Right renal pelvis (tissue), 4 donors: Measurements from ENCODE around the gene HJURP. TPM values are rescaled to one million over a fixed set of nuclear protein-coding genes. Genes with fewer than 3 reads are reported as not detected.
A peak's percentile ranks its signal among the peaks of the same experiment; 100 is the strongest.

Experiments used
- DNase-seq, 4 donors: peaks; one replicate each; pipeline ENCODE4 v3.0.0-alpha.2; 2013; ENCODE audit warnings: low read depth in 4 of 4, low spot score in 3 of 4, missing footprints in 1 of 4
- polyA plus RNA-seq, 4 donors: library from polyadenylated mRNA; unstranded; fragments of 120-200 nt; gene quantifications; one replicate each; pipeline ENCODE4 v1.2.1, GENCODE V29; 2013; ENCODE audit not compliant: insufficient read length in 4 of 4

HJURP gene
- polyA plus RNA-seq, 4 donors, result 20.0 to 24.4 (median 23.2) TPM

DNA sequence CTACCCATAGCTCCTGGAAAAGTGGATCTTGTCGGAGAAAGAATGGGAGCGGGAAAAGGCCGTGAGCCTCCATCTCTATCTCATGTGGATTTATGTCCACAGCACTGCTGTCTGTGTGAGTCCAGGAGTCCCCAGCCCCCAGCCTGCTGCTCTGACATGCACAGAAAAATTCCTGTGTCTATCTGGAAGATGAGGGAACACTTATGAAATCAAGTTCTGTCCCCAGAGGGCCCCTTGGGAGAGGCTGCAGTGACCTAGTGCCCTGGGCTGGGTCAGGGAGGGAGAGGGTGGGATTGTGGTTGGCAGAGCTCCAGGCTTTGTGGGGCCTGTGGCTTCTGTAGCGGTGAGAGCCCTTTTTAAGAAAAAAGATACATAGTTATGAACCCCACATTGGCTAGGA, 37.6 kb downstream of the HJURP start:
- DNase-seq, result no peak

DNA sequence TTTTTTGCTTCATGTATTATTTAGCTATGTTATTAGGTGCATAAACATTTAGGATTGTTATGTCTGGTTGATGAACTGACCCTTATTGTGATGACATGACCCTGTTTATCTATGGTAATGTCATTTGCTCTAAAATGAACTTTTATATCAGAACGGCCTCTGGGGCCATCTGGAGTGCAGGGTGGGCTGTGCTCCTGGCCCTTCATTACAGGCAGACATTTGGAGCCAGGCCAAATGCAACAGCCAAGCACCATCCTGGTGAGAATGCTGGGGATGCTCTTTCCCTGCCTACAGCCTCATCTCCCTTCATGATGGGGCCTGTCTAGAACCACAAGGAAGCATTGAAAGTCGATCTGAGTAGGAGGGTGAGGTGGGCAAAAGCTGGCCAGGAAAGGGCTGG, 38.0 kb downstream of the HJURP start:
- DNase-seq, result no peak

DNA sequence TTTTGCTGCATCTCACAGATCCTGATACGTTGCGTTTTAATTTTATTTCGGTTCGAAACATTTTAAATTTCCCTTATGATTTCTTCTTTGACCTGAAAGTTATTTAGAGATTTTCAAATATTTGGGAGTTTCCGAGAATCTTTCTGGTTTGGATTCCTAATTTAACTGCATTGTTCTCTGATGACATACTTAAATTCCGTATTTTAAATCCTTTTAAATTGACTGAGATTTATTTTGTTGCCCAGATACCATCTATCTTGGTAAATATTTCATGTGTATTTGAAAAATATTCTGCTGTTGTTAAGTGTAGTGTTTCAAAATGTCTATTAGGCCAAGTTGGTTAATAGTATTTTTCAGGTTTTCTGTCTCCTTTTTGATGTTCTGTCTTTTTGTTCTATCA, 38.5 kb downstream of the HJURP start:
- DNase-seq, result no peak

DNA sequence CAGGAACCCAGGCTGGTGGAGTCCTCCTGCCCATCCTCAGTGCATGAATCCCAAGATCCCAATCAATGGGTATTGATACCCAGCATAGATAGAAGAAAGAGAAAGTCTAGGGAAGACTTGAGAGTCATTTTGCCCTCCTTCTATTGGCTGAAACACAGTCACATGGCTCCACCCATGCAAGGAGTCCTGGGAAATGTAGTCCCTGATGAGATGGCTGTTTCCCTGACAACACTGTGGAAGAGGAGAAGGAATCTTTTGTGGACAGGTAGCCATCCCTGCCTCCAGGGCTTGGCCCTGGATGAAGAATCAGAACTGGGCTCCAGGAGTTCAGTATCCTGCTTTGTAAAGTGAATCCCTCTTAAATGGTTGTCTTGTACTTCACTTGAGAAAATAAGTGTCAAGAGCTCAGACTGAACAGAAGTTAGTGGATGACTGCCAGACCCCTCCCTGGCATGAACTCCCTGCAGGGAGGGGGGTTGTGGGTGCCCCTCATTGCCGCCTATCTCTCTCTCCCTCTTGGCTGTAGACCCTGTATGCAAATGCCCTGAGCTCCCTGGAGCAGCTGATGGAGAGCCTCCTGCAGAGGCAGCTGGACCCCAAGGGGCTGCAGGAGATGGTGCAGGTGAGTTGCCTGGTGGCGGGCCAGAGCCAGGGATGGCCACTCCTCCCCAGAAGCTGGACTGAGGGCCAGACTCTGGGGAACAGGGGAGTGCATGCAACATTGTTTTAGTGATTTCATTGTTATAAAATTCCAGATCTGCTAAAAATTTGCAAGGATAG, 40.1 kb downstream of the HJURP start:
- DNase-seq, result peak in 1 of 4 donors; percentile 10

DNA sequence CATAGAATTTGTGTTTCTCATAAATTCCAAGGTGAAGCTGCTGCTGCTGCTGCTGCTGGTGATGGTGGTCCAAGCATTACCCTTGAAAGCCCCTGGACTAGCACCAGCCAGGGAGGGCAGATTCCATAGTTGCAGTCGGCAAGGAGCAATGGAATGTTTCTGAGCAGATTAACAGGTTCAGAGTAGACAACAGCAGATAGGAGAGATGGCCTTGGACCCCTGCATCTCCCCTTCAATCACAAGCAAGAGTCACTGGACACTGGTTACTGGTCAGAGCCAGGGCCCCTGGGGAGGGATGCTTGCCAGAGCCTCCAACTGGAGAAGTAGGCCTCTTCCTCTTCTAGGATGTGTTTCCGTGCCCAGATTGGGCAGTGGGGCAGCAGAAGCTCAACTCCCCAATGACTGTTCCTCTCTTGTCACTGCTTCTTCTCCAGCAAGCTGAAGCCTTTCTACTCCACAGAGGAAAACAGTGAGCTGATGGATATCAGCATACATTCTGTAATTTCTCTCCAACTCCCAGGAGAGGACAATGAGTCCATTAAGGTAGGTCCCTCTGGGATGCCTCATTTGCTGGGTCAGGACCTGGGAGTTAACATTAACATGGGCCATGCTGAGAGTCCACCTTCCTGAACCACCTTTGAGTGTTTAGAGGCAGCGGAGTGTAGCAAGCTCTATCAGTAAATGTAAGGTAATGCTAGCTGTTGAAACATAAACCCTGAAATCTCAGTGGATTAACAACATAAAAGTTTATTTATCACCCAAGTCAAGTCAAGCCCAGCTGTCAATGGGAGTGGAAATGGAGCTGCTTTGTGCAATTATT, 40.9 kb downstream of the HJURP start:
- peak in 2 of 4 donors; percentile 29 to 44 for DNase-seq

DNA sequence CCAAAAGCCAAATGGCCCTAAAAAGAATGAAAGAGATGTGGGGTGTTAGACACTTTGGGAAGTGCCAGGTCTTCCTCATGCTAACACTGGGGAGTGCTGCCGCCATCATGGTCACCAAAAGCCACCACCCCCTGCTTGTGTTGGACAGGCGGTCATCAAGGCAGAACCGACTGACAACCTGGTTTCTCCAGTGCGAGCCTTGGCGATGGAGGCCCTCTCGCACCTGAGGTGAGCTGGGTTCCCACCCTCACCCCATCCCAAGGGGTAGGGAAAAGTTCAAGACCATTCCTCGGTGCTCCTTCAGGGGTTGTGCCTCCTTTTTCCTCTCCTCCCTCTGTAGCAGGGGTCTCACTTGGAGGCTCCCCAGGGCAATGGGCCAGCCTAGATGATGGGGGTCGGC, 42.6 kb downstream of the HJURP start:
- no peak for DNase-seq

DNA sequence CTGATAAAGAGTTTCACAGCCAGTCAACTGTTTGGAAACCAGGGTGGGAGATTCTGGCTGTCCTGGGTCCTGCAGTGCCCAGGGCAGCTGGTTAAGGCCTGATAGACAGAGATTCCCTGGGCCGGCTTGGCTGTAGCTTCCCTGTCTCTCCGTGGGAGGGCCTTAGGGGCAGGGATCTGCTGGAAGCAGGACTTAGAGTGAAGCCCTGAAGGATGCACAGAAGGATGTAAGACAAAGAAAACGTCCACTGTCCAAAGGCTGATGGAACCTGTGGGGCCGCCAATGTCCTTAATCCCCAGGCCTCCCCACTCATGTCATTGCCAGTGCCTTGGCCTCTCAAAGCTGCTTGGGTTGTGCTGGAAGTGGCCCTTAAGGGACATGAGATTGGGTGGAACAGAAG, 43.2 kb downstream of the HJURP start:
- no peak for DNase-seq

DNA sequence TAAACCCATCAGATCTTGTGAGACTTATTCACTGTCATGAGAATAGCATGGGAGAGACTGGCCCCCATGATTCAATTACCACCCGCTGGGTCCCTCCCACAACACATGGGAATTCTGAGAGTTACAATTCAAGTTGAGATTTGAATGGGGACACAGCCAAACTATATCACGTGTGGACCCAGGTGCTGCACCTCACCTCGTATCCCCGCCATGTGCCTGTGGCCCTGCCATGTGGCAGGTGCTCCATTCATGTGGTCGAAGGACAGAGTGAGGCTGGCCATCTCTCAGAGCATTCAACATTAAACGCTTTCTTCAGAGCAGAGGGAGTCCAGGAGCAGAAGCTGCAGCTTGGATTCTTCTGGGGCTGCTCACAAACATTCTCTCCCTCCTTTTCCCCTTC, 44.0 kb downstream of the HJURP start:
- DNase-seq, result no peak

DNA sequence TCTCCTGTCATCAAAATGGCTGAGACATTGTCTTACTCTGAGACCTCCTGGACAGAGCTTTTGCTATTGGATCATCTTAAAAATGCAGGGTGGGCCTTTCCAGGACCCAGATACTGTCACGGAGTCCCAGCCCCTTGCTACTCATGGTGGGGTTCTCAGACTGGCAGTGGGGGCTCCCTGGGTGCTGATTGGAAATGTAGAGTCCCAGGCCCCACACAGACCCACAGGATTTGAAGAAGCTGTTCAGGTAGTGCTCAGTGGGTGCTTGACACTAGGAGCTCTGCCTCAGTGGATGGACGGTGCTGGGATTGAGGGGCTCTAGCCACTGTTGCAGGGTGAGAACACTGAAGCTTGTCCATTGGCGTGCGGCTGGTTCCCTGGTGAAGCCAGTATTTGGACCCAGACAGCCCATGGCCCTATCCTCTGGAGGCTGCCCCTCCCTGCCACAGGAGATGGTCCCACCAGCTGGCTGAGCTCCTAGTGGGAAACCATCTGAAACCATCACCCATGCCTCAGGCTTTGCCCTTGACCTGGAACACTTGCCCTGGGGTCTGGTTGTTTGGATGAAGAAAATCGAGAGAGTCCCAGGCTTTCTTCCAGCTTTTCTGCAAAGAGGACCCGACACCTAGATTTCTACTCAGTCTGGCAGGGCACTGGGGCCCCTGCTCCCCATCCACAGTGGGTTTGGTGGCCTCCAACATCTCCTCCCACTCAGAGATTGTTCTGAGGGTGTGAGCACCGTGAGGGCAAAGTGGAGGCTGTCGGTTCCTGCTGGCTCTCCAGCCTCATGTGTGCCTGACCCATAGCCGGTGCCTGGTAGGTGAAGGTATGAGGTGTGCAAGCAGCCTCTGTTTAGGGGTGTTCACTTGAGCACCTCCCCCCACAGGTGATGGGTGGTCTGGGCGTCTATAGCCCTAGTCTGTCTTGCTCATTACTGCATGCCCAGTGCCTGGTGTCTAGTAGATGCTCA, 46.1 kb downstream of the HJURP start:
- no peak for DNase-seq

DNA sequence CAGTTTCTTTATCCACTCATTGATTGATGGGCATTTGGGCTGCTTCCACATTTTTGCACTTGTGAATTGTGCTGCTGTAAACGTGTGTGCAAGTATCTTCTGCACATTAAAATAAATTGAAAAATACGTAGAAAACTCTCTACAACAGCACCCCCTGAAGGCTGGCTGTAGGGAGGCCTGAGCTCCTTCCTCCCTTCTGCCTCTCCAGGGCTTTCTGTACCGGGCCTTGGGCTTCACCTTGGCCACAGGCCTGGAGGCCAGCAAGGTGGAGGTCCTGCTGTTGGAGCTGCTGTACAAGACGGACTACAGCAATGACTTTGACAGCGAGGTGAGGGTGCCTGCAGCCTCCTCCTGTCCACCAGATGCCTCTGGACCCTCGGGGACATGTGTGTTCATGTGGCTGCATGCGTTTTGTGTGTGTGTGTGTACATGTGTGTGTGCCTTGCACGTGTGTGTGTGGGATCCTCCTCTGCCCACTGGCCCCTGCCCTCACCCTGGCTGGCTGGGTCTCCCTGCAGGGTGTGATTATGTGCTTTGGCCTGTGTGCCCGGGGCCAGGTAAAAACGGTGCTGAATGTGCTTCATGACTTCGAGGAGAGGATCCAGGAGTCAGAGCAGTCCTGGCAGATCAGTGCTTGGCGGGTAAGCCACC, 47.0 kb downstream of the HJURP start:
- DNase-seq, result no peak

DNA sequence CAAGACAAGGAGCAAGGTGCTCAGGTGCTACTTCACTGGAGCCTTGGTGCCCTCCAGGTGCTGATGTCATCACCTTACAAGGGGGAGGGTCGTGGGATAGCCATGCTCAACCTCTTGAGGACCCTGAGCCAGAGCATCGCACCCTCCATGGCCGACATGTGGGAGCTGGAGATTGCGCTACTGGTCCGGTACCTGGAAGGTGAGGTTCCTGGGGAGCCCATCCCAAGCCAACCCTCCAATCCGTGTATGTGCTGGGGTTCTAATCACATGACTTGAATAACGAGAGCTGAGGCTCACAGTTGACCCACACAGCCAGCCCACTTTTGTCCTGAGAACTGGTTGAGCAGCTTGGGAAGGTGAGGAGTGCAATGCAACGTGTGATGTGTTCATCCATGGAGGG, 50.3 kb downstream of the HJURP start:
- no peak for DNase-seq

DNA sequence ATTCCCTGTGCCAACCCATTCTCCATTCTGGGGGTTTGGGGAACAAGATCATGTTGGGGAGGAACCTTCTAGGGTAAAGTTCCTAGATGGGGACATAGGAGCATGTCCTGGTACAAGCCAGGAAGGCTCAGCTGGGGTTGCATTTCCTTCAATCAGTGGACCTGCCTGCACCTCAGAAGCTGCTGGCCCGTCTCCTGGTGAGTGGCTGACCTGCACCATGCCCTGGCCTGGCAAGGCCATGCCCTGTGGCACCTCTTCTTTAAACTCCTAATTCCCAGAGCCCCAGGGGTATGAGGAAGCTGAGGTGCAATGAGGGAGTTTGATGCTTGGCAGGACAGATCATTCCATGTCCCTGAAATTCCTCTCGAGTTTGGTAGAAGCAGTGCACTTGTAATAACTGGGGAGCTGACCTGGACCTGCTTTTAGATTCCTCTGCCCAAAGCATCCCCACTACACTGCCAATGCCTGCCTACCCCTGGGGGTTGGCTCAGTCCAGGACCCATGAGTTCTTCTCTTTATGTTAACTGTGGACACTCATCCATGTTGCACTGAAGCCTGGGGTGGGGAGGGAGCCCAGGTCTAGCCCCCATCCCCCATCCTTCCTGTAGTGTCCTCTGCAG, 50.9 kb downstream of the HJURP start:
- no peak for DNase-seq

DNA sequence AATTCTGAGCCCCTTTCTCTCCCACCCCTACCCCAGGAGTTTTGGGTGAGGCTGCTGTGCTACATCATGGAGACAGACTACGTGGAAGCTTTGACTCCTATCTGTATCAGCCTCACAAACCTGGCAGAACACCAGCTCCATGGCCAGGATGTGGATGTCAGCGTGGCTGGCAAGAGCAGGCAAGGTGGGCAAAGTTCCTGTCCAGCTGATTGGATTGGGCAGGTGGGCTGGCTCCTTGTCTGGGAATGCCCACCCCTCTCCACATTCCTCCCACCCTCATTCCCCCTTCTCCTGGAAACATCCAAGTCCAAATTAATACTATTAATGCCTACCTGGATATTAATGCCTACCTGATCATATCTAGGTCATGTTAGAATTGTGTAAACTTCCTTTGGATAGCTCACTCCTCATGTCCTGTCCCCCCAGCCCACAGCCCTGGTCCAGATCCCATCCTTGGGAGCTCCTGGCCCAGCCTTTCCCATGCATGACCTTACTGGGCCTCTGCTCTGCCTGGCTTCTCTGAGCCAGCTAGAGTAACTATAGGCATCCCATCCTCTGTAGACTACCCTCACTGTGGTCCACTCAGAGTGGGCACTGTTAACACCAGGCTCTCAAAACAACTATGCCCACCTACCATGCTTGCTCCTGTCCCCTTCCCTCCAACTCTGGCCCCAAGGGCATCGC, 52.1 kb downstream of the HJURP start:
- no peak for DNase-seq

DNA sequence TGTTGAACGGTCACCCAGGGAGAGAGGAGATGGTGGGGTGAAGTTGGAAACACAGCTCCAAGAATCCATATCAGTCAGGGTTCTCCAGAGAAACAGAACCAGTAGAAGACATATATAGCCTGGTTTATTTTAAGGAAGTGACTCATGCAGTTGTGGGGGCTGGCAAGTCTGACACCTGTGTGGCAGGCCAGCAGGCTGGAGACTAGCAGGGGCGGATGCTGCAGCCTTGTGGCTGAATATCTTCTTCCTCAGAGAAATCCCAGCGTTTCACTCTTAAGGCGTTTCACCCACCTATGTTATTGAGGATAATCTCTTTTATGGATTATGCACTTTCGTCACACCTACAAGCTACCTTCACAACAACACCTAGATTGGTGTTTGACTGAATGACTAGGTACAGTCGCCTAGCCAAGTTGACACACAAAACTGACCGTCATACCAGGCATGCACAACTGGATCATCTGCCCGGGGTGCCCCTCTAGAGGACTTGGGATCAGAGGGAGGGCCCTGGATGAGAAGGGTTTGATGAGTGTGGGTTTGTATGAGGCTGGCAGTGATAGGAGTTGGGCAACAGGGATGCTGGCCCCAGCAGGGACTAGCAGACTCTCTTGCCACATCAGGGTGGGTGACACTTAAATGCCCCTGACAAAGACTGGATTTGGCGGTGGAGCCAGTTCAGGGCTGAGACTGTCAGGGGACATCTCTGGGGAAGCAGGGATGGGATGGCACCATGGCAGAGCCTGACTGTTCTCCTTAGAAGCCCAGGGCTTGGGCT, 52.8 kb downstream of the HJURP start:
- DNase-seq, result no peak

DNA sequence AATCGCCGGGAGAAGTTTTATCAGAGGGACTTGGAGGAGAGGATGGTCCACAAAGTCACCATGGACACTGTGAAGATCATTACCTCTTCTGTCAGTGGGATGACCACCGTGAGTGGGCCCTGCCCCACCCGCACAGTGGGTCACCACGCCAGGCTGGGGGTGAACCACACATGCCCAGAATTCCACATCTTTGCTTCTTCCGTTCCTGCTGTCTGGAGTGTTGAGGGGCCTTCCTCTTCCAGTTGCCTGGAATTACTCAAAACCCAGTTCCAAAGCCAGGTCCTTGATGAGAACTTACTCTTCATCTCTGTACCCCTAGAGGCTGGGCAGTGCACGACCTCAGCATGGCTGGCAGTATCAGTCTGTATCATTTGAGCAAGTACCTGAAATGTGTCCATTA, 54.1 kb downstream of the HJURP start:
- no peak for DNase-seq

DNA sequence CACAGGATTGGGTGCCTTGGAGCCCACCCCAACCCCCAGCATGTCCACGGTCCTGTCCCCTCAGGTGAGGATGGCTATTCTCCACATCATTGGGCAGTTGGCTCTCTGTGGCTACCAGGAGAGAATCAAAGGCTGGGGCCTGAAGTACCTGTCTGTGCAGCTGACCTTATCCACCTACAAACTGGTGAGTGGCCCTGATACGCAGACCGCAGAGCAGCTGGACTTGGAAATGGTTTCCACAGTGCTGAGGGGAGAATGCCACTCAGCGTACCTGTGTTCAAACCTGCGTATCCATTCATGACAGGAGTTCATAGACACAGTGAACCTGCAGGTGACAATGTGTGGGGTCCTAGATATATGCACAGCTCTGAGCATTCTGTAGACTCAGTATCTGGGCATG, 54.6 kb downstream of the HJURP start:
- no peak for DNase-seq

DNA sequence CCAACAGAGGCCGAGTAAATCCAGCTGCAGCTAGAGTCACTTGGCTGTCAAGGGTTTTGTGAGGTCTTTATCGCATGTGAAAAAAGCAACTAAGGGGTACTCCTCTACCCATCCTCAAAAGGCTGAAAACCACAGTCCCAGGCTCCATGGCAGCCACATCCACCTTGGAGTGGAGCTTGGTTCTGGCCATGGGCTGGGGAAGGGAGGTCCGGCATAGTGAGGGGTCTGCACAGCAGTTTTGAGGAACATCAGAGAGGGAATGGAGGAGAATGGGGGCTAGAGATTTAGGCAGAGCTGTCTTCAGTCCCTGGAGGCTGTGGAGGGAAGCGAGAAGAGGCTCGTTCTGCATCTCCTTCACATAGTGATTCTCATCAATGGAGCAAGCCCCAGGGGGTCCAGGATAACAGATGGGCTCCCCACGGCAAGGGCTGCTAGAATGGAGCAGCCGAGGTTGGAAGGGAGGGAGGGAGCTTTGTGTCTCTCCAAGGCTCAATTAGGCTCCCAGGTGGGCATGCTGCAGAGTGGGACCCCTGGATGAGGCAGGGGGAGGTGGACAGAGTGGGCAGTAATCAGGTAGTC, 55.2 kb downstream of the HJURP start:
- no peak for DNase-seq
